Measurements from ENCODE around the gene PCDH9.

DNA sequence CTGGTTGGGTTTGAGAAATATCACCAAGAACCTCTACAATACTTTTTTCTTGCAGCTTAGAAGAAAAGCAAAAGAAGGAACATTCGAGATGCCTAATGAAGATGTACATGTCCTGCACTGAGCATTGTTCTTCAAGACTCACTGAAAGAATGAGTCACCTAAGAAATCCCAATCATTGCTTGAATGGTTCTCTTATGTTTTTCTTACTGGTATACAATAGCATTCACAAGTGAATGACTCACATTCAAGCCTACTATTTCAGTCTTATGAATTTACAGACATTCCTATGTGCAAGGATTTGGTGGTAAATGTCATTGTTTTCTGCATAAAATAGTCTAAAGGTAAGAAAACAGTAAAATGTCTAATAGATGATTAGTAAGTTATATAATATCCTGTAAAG is 594.6 kb downstream of the PCDH9 start:
- TF ChIP-seq CTCF (IDR thresholded peaks at IDR 0.05) (no peak), POLR2A (IDR thresholded peaks at IDR 0.05) (no peak)
